PFSK-1 (cell line): ENCODE measurements around the gene TEAD4.

Experiments
- FOXP2 ChIP-seq: optimal IDR thresholded peaks from 2 replicates; pipeline ENCODE3; 2011; ENCODE audit warnings: borderline replicate concordance, control low read depth, inconsistent platforms; ENCODE audit not compliant: insufficient read depth; ENCODE audit errors: extremely low read length, extremely low read depth
- POLR2AphosphoS5 ChIP-seq: IDR thresholded peaks from 2 replicates; pipeline ENCODE4 v1.6.1; 2012; ENCODE audit warnings: low read depth, mild to moderate bottlenecking, control low read depth, low read length, moderate library complexity
- SIN3A ChIP-seq: IDR thresholded peaks from 2 replicates; pipeline ENCODE4 v1.6.1; 2012; ENCODE audit warnings: mild to moderate bottlenecking, low read length, moderate library complexity, borderline replicate concordance; ENCODE audit not compliant: insufficient read depth
- TAF1 ChIP-seq: IDR thresholded peaks from 2 replicates; pipeline ENCODE4 v1.6.1; 2012; ENCODE audit warnings: low read length, control low read depth, borderline replicate concordance; ENCODE audit not compliant: insufficient read depth
- TF ChIP-seq, protein P1 (sequence below), 2 experiments: IDR thresholded peaks; 2 replicates each; pipeline versions ENCODE4 v1.6.1 to v1.8.0; 2011 to 2012; ENCODE audit warnings: low read depth in 2 of 2, low read length in 2 of 2, control low read depth in 1 of 2, inconsistent platforms in 1 of 2, mild to moderate bottlenecking in 1 of 2, moderate library complexity in 1 of 2; ENCODE audit not compliant: insufficient read depth in 1 of 2

TEAD4 gene

GRCh38 chr12:2930865-2931264 is 28.3 kb upstream of the TEAD4 start:
- TF ChIP-seq TAF1 (no peak), FOXP2 (no peak), POLR2AphosphoS5 (no peak), SIN3A (no peak)
- TF ChIP-seq, protein P1, sequence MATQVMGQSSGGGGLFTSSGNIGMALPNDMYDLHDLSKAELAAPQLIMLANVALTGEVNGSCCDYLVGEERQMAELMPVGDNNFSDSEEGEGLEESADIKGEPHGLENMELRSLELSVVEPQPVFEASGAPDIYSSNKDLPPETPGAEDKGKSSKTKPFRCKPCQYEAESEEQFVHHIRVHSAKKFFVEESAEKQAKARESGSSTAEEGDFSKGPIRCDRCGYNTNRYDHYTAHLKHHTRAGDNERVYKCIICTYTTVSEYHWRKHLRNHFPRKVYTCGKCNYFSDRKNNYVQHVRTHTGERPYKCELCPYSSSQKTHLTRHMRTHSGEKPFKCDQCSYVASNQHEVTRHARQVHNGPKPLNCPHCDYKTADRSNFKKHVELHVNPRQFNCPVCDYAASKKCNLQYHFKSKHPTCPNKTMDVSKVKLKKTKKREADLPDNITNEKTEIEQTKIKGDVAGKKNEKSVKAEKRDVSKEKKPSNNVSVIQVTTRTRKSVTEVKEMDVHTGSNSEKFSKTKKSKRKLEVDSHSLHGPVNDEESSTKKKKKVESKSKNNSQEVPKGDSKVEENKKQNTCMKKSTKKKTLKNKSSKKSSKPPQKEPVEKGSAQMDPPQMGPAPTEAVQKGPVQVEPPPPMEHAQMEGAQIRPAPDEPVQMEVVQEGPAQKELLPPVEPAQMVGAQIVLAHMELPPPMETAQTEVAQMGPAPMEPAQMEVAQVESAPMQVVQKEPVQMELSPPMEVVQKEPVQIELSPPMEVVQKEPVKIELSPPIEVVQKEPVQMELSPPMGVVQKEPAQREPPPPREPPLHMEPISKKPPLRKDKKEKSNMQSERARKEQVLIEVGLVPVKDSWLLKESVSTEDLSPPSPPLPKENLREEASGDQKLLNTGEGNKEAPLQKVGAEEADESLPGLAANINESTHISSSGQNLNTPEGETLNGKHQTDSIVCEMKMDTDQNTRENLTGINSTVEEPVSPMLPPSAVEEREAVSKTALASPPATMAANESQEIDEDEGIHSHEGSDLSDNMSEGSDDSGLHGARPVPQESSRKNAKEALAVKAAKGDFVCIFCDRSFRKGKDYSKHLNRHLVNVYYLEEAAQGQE (IDR thresholded peaks at IDR 0.05; ENCODE audit: insufficient read depth in 1 of 2, low read depth in 2 of 2, low read length in 2 of 2) = no peak

DNA sequence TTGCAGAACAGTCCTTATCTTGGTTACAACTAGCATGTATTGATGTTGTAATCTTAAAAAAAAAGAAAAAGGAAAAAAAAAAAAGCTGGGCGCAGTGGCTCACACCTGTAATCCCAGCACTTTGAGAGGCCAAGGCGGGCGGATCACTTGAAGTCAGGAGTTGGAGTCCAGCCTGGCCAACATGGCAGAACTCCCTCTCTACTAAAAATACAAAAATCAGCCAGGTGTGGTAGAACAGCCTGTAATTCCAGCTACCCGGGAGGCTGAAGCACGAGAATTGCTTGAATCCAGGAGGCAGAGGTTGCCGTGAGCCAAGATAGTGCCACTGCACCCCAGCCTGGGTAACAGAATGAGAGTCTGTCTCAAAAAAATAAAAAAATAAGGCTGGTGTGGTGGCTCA is 25.6 kb upstream of the TEAD4 start:
- no peak for TF ChIP-seq FOXP2
- TF ChIP-seq, protein P1 (IDR thresholded peaks at IDR 0.05; ENCODE audit: insufficient read depth in 1 of 2, low read depth in 2 of 2, low read length in 2 of 2) = no peak
- no peak for TF ChIP-seq SIN3A
- TF ChIP-seq TAF1 = no peak
- no peak for TF ChIP-seq POLR2AphosphoS5

- TF ChIP-seq FOXP2 = no peak
- no peak for TF ChIP-seq SIN3A
- TF ChIP-seq POLR2AphosphoS5 = no peak
- TF ChIP-seq, protein P1 (IDR thresholded peaks at IDR 0.05; ENCODE audit: insufficient read depth in 1 of 2, low read depth in 2 of 2, low read length in 2 of 2) = no peak
- TF ChIP-seq TAF1 = no peak
These were observed 24.8 kb upstream of the TEAD4 start for GRCh38 chr12:2934371-2934770.

DNA sequence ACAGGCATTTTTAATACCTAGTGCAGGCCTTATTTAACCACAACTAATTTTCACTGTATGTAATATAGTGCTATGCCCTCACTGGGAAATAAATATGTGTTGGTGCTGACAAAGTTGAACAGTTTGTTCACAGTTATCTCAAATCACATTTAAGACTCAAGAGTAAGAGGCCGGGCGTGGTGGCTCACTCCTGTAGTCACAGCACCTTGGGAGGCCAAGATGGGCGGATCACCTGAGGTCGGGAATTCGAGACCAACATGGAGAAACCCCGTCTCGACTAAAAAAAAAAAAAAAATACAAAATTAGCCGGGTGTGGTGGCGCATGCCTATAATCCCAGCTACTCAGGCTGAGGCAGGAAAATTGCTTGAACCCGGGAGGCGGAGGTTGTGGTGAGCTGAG is 22.9 kb upstream of the TEAD4 start:
- no peak for TF ChIP-seq TAF1
- no peak for TF ChIP-seq FOXP2
- no peak for TF ChIP-seq SIN3A
- TF ChIP-seq POLR2AphosphoS5 = no peak
- TF ChIP-seq, protein P1 (IDR thresholded peaks at IDR 0.05; ENCODE audit: insufficient read depth in 1 of 2, low read depth in 2 of 2, low read length in 2 of 2) = no peak

- TF ChIP-seq, protein P1 (IDR thresholded peaks at IDR 0.05; ENCODE audit: insufficient read depth in 1 of 2, low read depth in 2 of 2, low read length in 2 of 2) = no peak
- TF ChIP-seq TAF1 (no peak), SIN3A (no peak), FOXP2 (no peak), POLR2AphosphoS5 (no peak)
These were observed 21.7 kb upstream of the TEAD4 start for GRCh38 chr12:2937500-2937899.
